Anterior cingulate cortex (tissue), 58 donors: ENCODE results near the gene POT1.

Experiments used
- DNase-seq, 58 donors: peaks; one replicate each; lab custom pipeline; 2025; lab: John Stamatoyannopoulos, UW

POT1 gene

GRCh38 chr7:124811341-124811740, 118.3 kb downstream of the POT1 start:
- no peak for DNase-seq

- no peak for DNase-seq
Measured at GRCh38 chr7:124810605-124811004, 119.0 kb downstream of the POT1 start.

- no peak for DNase-seq
Measured at GRCh38 chr7:124808206-124808605, 121.4 kb downstream of the POT1 start.

- DNase-seq: no peak
Measured at GRCh38 chr7:124801330-124801895, 128.2 kb downstream of the POT1 start.

GRCh38 chr7:124800386-124800785, 129.2 kb downstream of the POT1 start:
- DNase-seq: no peak

- no peak for DNase-seq
Measured at GRCh38 chr7:124799448-124799847, 130.2 kb downstream of the POT1 start.

GRCh38 chr7:124796771-124797170, 132.9 kb downstream of the POT1 start:
- DNase-seq: no peak

- DNase-seq: no peak
Measured at GRCh38 chr7:124792696-124793095, 136.9 kb downstream of the POT1 start.

- DNase-seq: no peak
Measured at GRCh38 chr7:124792002-124792401, 137.6 kb downstream of the POT1 start.

GRCh38 chr7:124791426-124791825, 138.2 kb downstream of the POT1 start:
- DNase-seq: no peak

- no peak for DNase-seq
Measured at GRCh38 chr7:124790645-124791044, 139.0 kb downstream of the POT1 start.

GRCh38 chr7:124785994-124786393, 143.6 kb downstream of the POT1 start:
- no peak for DNase-seq

GRCh38 chr7:124784879-124785818, 144.5 kb downstream of the POT1 start:
- DNase-seq: peak in 49 of 58 donors; percentile 3 to 73 (median 43)

- DNase-seq: no peak
Measured at GRCh38 chr7:124783271-124783670, 146.4 kb downstream of the POT1 start.

GRCh38 chr7:124781907-124782734, 147.5 kb downstream of the POT1 start:
- no peak for DNase-seq

- no peak for DNase-seq
Measured at GRCh38 chr7:124781418-124781817, 148.2 kb downstream of the POT1 start.

- DNase-seq: no peak
Measured at GRCh38 chr7:124780608-124781007, 149.0 kb downstream of the POT1 start.

GRCh38 chr7:124780056-124780455, 149.6 kb downstream of the POT1 start:
- DNase-seq: no peak

- DNase-seq: no peak
Measured at GRCh38 chr7:124779620-124780019, 150.0 kb downstream of the POT1 start.

- no peak for DNase-seq
Measured at GRCh38 chr7:124779194-124779593, 150.4 kb downstream of the POT1 start.

GRCh38 chr7:124777268-124777667, 152.4 kb downstream of the POT1 start:
- DNase-seq: no peak
